GM18499 (cell line): ENCODE measurements around the gene CDS1.
"Not testable (repeated sequence)": the region's sequence is repeated elsewhere in the genome, so short reads cannot be mapped to it uniquely, and the experiment has no call there.

Experiments used
- ATAC-seq: cut with Tn5 transposase; IDR thresholded peaks from one replicate; pipeline ENCODE4 v1.9.1; 2021; ENCODE audit warnings: moderate number of reproducible peaks; ENCODE audit not compliant: insufficient read depth, unreplicated experiment

Gene CDS1

GRCh38 chr4:84582988-84583875 lies at the start of gene CDS1:
TSS of gene CDS1 (plus strand) at chr4:84583127. CDS start at chr4:84583402, 275 bp downstream.
- ATAC-seq, result no peak

GRCh38 chr4:84535901-84536300 lies 47.0 kb upstream of the CDS1 start:
- ATAC-seq, result no peak

DNA sequence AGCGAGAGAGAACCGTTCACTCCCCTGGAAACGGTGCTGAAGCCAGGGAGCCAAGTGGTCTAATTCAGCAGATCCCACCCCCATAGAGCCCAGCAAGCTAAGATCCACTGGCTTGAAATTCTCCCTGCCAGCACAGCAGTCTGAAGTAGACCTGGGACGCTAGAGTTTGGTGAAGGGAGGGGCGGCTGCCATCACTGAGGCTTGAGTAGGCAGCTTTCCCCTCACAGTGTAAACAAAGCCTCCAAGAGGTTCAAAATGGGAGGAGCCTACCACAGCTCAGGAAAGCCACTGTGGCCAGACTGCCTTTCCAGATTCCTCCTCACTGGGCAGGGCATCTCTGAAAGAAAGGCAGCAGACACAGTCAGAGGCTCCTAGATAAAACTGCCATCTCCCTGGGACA lies 37.8 kb upstream of the CDS1 start:
- ATAC-seq, result no peak

- no peak for ATAC-seq
Observed at GRCh38 chr4:84547211-84547610, 35.7 kb upstream of the CDS1 start.

GRCh38 chr4:84549191-84549590 lies 33.7 kb upstream of the CDS1 start:
- ATAC-seq, result not testable (repeated sequence)

GRCh38 chr4:84562156-84562555 lies 20.8 kb upstream of the CDS1 start:
- no peak for ATAC-seq

GRCh38 chr4:84563002-84563401 lies 19.9 kb upstream of the CDS1 start:
- no peak for ATAC-seq

DNA sequence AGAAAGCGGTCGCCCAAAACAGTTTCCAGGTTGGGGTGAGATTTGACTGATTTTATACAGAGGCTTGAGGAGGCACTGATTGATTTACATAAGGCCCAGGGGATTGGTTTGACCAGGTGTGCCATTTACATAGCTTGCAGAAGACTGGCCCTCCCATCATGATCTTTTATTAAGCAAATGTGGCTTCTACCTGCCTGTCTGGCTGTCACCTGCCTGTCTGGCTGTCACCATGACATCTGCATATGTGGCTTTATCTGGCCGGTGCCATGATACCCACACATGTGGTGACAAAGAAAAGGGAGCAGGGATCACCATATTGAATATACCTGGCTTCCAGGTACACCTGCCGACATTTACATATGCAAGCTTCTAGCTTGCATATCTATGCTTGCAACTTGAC lies 17.0 kb upstream of the CDS1 start:
- no peak for ATAC-seq

DNA sequence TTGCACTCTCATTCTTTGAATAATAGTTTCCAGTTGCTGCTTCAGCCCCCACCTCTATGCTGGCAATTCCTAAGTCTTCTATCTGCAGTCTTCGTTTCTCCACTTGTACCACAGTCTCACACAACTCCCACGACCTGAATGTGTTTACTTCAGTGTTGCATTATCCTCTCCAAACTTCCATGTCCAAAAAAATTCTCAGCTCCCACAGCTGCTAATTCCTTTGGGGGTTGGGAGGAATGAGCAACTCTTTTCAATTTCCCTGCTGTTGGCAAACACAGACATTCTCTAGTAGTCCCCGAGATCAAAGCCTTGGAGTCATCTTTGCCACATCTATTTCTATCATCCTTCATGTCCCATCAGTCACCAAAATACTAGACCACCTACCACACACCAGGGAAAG lies 14.4 kb upstream of the CDS1 start:
- ATAC-seq, result no peak

DNA sequence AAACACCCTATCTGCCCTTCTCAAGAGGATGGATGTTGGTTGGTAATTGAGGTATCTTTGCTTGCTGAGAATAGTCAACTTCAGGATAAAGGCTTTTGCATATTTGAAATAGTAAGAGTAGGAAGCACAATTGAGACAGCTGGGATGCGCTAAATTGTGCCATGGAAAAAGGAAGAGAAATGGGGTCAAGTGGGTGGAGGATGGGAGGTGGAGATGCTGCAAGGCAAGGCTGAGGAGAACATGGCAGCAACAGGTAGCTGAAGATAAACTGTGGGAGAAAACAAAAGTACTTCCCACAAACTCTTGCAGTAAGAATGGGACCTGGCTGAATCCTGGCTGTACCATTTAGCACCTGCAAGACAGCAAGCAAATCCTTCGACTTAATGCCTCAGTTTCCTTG lies 13.9 kb upstream of the CDS1 start:
- no peak for ATAC-seq

DNA sequence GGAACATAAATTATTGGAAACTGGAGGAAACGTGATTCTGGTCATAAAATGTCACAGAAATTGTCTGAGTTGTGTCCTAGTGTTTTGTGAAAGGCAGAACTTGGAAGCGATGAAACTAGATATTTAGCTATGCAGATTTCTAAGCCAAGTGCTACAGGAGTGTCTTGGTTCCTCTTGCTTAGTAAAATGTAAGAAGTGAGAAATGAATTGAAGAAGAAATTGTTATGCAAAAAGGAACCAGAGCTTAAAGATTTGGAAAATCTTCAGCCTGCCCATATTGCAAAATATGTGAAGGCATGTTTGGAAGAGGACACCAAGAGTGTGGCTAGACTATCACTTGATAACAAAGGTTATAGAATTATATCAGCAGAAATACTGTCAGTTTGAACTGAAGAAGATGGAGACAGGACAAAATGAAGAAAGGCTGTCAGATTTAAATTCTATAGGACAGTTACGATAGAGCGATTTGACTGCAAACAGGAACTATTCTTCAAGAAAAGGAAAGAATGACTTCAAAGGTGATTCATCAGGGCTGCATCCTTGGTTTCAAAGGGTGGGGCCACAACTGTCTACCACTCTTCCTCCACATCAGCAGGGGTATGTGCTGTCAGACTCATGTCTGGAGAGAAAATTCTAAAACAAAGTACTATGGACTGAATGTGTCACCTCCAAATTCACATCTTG lies 9.4 kb upstream of the CDS1 start:
- no peak for ATAC-seq

- ATAC-seq, result no peak
Observed at GRCh38 chr4:84574069-84574720, 8.7 kb upstream of the CDS1 start.

- ATAC-seq, result no peak
Observed at GRCh38 chr4:84578540-84579402, 4.2 kb upstream of the CDS1 start.

GRCh38 chr4:84579403-84579776 lies 3.5 kb upstream of the CDS1 start:
- no peak for ATAC-seq

DNA sequence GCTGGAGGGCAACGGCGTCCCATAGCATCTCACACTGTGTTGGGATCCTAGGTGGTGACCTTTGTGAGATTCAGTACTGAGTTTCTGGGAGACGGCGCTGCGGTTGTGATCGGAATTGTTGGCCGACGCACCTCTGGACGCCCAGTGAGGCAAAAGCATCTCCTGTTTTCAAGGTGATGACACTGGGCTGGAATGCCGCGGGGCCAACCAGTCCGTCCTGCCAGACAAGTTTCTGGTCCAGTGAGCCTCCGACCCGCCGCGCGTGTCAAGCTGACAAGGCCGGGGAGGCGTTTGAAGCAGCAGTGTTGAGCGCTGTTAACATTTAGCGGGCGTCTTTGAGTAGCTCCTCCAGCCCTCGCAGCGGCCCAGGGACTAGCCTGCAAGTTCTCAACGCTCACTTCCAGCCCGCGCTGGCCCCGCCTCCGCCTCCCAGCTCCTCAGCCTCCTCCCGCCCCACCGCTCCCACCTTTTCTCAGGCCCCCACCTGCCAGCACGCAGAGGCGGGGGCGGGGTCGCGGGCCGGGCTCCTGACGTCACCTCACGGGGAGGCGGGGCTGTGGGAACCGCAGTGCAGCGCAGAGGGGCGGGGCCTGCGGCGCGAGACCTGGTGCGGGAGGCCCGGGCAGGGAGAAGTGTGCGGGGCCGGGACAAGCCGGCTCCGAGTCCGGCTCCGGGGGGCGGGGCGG lies 482 bp upstream of the CDS1 start:
- ATAC-seq, result no peak

- no peak for ATAC-seq
Observed at GRCh38 chr4:84583876-84584380, 1.0 kb downstream of the CDS1 start.

GRCh38 chr4:84585251-84585650 lies 2.3 kb downstream of the CDS1 start:
- no peak for ATAC-seq

GRCh38 chr4:84594724-84595123 lies 11.8 kb downstream of the CDS1 start:
- no peak for ATAC-seq

GRCh38 chr4:84596826-84597225 lies 13.9 kb downstream of the CDS1 start:
- ATAC-seq, result no peak

GRCh38 chr4:84597450-84597849 lies 14.5 kb downstream of the CDS1 start:
- ATAC-seq, result no peak
